Stimulated activated CD4-positive, alpha-beta T cell treated with anti-CD3 and anti-CD28 coated beads, TNF-alpha, amount 100 ng/mL, for 24 hours (primary cell): Measurements from ENCODE around the gene FSTL4.

Experiments
- DNase-seq, 3 experiments: peaks; one replicate each; pipeline ENCODE4 v3.0.0-alpha.2; 2020; ENCODE audit warnings: low read depth in 3 of 3

The FSTL4 gene

GRCh38 chr5:133266527-133266878 lies 345.8 kb downstream of the FSTL4 start:
- DNase-seq = no peak

DNA sequence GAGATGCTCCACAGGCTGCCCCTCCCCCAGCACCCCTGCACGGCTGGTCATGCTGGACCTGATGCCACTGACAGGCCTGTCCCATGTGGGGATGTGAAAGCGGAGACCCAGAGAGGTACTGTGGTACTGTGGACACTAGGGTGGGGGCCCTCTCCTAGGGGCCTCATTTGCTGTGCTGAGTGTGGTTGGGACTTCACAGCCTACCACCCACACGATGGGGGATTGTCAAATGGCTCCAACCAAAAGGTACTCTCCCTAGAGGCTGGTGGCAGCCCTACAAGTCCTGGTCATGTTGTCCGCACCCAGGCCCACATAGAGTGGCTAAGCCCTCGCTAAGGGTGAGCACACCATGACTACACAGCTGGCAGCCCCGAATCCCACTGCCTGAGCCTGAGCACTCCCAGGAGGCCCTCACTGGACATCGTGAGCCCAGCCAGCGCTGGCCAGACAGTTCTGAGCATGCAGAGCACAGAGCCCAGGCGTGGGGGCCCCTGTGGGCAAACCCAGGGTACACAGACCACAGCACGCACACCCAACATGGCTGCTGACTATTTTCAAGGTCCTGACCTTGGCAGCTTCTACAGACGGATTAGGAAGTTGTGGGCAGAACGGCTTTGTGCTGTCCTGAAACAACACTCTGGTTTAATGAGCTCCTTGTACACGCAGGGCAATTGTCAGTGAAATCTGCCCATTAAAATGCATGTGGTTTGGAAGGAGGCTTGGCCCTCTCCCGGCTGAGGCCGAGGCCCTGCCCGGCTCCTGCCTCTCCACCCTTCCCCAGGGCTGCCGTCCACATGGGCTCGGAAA lies 346.4 kb downstream of the FSTL4 start:
- DNase-seq = no peak

- no peak for DNase-seq
These were observed 347.1 kb downstream of the FSTL4 start for GRCh38 chr5:133265257-133265656.

DNA sequence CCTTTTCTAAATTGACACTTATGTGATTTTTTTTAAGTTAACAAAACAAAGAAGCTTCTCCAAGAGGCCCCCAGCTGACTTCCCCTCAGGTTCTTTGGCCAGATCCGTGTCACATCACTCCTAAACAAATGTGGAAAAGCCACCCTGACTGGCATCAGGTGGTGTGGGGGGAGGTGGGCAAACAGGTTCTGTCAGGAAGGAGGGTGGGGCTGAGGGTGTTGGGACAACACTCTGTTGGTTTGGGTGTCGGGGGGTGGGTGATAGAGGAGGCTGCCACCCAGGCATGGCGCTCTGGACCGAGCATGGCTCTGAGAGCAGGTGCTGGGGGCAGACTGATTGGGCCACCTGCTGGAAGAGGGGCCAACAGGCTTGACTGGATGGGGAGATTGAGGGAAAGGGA lies 349.7 kb downstream of the FSTL4 start:
- no peak for DNase-seq

DNA sequence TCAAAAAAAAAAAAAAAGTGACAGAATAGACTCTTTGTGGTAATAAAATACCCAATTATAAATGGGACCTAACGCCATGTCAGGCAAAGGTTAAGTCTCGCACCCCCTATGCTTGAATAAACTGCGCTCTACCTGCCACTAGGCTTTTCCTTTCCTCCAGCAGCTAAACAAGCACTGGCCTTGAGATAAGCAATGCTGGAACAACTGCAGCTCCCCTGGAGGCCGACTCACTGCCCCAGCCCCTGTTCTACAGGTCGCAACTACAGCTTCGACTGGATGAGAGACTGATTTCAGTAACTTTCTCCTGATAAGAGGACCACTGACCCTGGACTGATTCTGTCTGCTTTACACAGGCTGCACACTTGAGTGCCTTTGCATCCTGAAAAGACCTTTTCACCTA lies 350.3 kb downstream of the FSTL4 start:
- DNase-seq = no peak

DNA sequence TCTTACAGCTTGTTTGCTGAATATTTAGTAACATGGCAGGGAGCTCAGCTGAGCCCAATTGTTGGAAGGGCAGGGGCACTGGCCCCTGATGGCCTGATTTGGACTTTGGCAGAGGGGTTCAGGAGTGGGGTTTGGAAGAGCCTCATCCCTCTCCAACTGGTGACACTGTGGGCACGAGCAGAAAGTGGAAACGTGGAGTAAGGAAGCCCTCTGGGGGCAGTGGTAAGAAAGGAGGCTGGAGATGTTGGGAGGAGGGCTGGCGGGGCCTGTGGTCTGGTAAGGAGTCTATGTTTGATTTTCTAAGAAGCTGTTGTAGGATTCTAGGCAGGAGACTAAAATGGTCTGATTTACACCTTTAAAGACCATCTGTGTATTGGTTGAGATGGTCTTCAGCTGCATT lies 351.6 kb downstream of the FSTL4 start:
- DNase-seq = no peak

GRCh38 chr5:133259199-133259997 lies 352.9 kb downstream of the FSTL4 start:
- DNase-seq = no peak

DNA sequence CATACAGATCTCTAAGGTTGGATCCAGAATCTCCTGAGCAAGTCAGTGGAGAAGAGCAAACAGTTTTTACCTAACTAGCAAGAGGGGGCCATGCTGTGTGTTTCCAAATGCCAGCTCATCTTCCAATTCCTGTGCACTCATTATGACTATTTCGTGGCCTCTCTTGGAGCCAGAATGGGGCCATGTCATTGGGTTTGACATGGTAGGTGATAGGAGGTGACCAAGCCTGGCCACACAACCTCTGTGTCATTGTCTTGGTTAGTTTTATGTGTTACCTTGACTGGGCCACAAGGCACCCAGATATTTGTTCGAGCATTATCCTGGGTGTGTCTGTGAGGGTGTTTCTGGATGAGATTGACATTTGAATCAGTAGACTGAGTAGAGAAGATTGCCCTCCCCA lies 354.4 kb downstream of the FSTL4 start:
- DNase-seq = no peak

GRCh38 chr5:133256276-133256675 lies 356.1 kb downstream of the FSTL4 start:
- DNase-seq = no peak

GRCh38 chr5:133254803-133255202 lies 357.5 kb downstream of the FSTL4 start:
- no peak for DNase-seq

GRCh38 chr5:133253671-133254070 lies 358.7 kb downstream of the FSTL4 start:
- no peak for DNase-seq

DNA sequence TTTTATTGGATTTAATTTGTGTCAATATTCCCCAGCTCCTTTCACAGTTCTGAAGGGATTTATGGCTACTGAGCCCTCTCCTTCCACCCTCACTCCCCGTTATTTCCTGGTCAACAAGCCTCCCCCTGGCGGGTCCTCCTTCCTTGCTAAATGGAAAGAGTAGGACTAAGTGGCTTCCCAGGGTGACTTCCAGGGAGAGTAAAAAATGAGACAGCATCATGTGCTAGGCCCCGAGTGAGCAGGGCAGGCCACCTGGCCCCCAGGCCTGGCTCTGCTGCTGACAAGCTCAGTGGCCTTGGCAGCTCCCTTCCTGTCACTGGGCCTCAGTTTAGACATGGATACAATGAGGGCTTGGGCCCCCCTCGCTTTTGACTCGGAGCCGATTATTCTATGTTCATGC lies 359.3 kb downstream of the FSTL4 start:
- DNase-seq = no peak

GRCh38 chr5:133252133-133252480 lies 360.2 kb downstream of the FSTL4 start:
- no peak for DNase-seq

DNA sequence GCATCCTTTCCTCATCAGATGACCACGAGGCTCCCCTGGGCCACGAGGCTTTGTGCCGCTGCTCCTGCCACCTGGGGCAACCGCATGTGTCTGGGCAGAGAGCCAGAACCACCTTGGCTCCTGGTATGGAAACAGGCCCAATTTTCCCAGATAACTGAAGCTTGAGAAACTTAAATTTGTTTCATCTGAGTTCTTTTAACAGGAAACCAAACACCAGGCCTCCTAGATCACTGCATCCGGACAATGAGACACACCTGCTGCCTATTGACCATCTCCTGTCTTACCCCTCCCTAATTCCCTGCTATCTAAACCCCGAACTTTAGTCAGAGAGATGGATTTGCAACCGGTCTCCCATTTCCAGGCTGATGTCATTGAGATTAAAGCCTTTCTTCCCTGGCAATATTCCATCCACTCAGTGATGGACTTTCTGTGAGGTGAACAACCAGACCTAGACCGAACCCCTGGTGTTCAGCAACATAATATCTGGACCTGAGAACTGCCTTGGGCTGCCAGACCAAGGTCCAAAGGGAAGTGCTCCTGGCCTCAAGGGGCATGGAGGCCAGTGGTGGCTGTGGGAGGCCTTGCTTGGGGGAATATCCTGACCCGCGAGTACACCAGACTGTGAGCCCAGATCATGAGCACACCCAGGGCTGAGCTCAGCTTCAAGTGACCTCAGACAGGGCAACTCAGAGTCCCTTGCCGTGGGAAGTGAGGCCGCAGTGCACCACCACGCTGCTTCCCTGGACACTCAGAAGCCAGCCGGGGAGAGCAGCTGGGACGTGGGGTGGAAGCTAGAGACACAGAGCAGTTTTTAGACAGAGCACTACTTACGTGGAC lies 360.8 kb downstream of the FSTL4 start:
- DNase-seq = no peak

- DNase-seq = no peak
These were observed 361.8 kb downstream of the FSTL4 start for GRCh38 chr5:133250527-133250926.

- DNase-seq = no peak
These were observed 362.7 kb downstream of the FSTL4 start for GRCh38 chr5:133249593-133249992.

GRCh38 chr5:133247881-133248624 lies 364.3 kb downstream of the FSTL4 start:
- no peak for DNase-seq

GRCh38 chr5:133247151-133247709 lies 365.1 kb downstream of the FSTL4 start:
- DNase-seq = no peak

- DNase-seq = no peak
These were observed 365.8 kb downstream of the FSTL4 start for GRCh38 chr5:133246376-133247150.

- no peak for DNase-seq
These were observed 366.3 kb downstream of the FSTL4 start for GRCh38 chr5:133246053-133246370.
